Aorta (tissue), 5 donors: Measurements from ENCODE around the gene GIMAP8. TPM values are rescaled to one million over a fixed set of nuclear protein-coding genes. Genes with fewer than 3 reads are reported as not detected.
"Not testable (repeated sequence)": the region's sequence is repeated elsewhere in the genome, so short reads cannot be mapped to it uniquely, and the experiment has no call there.

Experiments used
- ATAC-seq: fragments of 200-7000 bp; cut with Tn5 transposase; one replicate; pipeline ENCODE4 v1.9.1; 2022; ENCODE audit warnings: moderate library complexity; ENCODE audit not compliant: low FRiP score
- DNase-seq, 2 donors: peaks; one replicate each; pipeline ENCODE4 v3.0.0-alpha.2; 2020
- H3K27ac ChIP-seq, 2 donors: one replicate each; pipeline ENCODE4 v1.5.1; 2013; ENCODE audit warnings: low read length in 2 of 2, mild to moderate bottlenecking in 2 of 2, moderate library complexity in 2 of 2, control low read depth in 1 of 2, inconsistent platforms in 1 of 2, low read depth in 1 of 2
- H3K27me3 ChIP-seq, 2 donors: one replicate each; pipeline ENCODE4 v1.6.1; 2013; ENCODE audit warnings: control low read depth in 1 of 2, low read length in 1 of 2, mild to moderate bottlenecking in 1 of 2, moderate library complexity in 1 of 2; ENCODE audit not compliant: insufficient read depth in 2 of 2, control insufficient read depth in 1 of 2
- H3K36me3 ChIP-seq, 2 donors: one replicate each; pipeline ENCODE4 v1.6.1; 2013; ENCODE audit warnings: control low read depth in 1 of 2, low read length in 1 of 2, mild to moderate bottlenecking in 1 of 2; ENCODE audit not compliant: insufficient read depth in 2 of 2, control insufficient read depth in 1 of 2
- H3K4me1 ChIP-seq, 2 donors: one replicate each; pipeline ENCODE4 v1.6.1; 2013; ENCODE audit warnings: low read length in 2 of 2, control low read depth in 1 of 2, mild to moderate bottlenecking in 1 of 2, moderate library complexity in 1 of 2; ENCODE audit not compliant: insufficient read depth in 2 of 2, control insufficient read depth in 1 of 2
- H3K4me3 ChIP-seq, 2 donors: one replicate each; pipeline ENCODE4 v1.5.1; 2013; ENCODE audit warnings: low read length in 2 of 2, control low read depth in 1 of 2, mild to moderate bottlenecking in 1 of 2
- H3K9me3 ChIP-seq: one replicate; pipeline ENCODE4 v1.6.1; 2013; ENCODE audit warnings: mild to moderate bottlenecking, low read length; ENCODE audit not compliant: control insufficient read depth
- WGBS, 2 donors: extraction: QIAGEN DNeasy Blood & Tissue Kit; methylation state at CpG; one replicate each; pipeline ENCODE4 v1.1.7; 2013; 5-methylcytosine and 5-hydroxymethylcytosine counted together
- intact Hi-C, 2 donors: fragments of 100-400 bp; cut with DNase I; formaldehyde crosslinking; loops; one replicate each; pipeline versions ENCODE4 v1.14.2 to v1.15.0; 2022
- polyA plus RNA-seq, 2 donors: library from polyadenylated mRNA; stranded (reverse); fragments of 200-250 nt; gene quantifications; one replicate each; pipeline ENCODE4 v1.2.3, GENCODE V29; 2013
- total RNA-seq, 2 donors: library from RNA; stranded (reverse); fragmentation: NEBNext Ultra II Directional; extraction: Animal tissue kit (Norgen Biotek cat#: 25700); gene quantifications; one replicate each; pipeline ENCODE4 v1.2.1, GENCODE V29; 2021
- donor health status: healthy with polysubstance abuse.
- donor health status: Bipolar disorder and iron deficiency.
- donor health status: DM: no; HTN: no; CAD: no.
- donor health status: DM: no; HTN: no; CAD: no.
- donor health status: DM: yes; HTN: yes; CAD: no.

GIMAP8 gene
- total and polyA plus RNA-seq, 4 donors: 1.6 to 41.4 (median 13.3) TPM

DNA sequence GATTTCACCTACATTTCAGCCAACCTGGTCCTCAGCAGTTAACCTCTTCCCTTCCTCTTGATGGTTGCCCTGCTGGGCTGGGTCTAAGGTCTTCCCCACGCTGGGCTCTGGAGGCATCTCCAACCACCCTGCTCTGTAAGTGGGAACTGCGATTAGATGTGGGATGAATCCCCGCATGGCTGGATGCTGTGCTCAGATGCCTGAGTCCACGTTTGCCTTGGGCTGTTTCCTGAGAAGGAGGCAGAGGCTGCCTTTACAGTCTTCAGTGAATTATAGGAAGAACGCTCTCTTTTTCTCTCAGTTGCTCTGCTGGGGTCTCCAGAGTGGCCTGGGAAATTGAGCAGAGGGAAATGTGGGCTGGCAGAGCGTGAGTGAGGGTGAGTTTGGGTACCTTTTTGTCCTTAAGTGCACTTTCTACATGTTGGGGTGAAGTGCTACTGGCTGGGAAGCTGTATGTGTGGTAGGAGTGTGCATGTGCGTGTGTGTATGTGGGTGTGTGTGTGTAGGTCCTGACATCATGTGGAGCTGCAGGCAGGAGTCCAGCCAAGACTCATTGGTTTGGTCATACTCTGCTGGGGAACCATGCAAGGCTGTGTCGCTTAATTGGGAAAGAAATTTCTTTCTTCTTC is 1.5 kb downstream of the GIMAP8 start:
- Histone ChIP-seq H3K4me3 (no peak overlapping the region), H3K9me3 (no peaks in the 10 kb centered on the region), H3K27ac (no peak overlapping the region), H3K4me1 (no peaks in the 10 kb centered on the region), H3K36me3 (no peaks in the 10 kb centered on the region), H3K27me3 (no peaks in the 10 kb centered on the region)
- 59 to 65% methylated on average over 8 of the region's 8 CpGs for WGBS, 2 donors
- intact Hi-C loops: no loop called here
- ATAC-seq: no peak
- DNase-seq: no peak

DNA sequence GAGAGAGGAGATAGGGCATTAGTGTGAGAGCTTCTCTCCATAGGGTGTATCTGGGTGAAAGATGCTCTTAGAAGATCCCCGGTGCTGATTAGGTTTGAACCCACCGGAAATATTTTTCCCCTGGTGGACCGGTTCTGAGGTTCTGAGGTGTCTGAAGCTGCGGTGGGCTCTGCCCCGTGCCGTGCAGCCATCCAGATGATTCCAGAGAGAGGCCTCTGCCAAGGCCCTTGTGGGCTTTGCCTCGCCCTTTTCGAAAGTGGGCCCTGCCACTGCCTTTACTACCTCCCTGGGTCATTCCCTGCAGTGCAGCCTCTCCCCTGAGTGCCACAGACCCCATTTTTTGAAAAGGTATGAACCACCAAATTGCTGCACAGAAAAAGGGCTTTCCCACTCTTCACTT is 2.8 kb downstream of the GIMAP8 start:
- DNase-seq: no peak
- Histone ChIP-seq H3K9me3 (no peaks in the 10 kb centered on the region), H3K4me1 (no peaks in the 10 kb centered on the region), H3K36me3 (no peaks in the 10 kb centered on the region), H3K27ac (no peak overlapping the region), H3K4me3 (no peak overlapping the region), H3K27me3 (no peaks in the 10 kb centered on the region)
- WGBS, 2 donors: 84 to 94% methylated on average over 8 of the region's 8 CpGs
- ATAC-seq: no peak
- intact Hi-C loops: no loop called here

DNA sequence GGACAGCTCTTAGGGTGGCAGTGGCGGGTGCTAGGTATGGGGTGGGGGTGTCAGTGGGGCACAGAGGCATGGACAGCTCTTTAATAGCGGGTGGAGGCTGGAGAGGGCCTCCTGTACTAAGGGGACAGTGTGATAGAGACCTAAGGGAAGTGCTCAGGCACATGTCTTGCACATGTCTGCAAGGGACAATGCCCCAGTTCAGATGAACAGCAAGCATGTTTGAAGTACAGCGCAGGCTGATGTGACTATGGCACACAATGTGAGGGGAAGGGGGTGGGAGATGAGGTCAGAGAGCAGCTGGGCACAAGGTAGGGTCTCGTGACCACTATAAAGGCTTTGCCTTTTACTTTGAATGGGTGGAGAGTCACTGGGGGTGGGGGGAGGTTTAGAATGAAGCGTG is 3.5 kb downstream of the GIMAP8 start:
- intact Hi-C loops: no loop called here
- Histone ChIP-seq H3K27me3 (no peaks in the 10 kb centered on the region), H3K36me3 (no peaks in the 10 kb centered on the region), H3K4me1 (no peaks in the 10 kb centered on the region), H3K9me3 (no peaks in the 10 kb centered on the region), H3K27ac (no peak overlapping the region), H3K4me3 (no peak overlapping the region)
- DNase-seq (no peak), ATAC-seq (no peak)
- 84 to 88% methylated on average over 5 of the region's 5 CpGs for WGBS, 2 donors

GRCh38 chr7:150457064-150457463 is 6.6 kb downstream of the GIMAP8 start:
- intact Hi-C loops, H3K27me3 ChIP-seq, ATAC-seq, H3K4me3 ChIP-seq, H3K27ac ChIP-seq, DNase-seq, H3K4me1 ChIP-seq, H3K36me3 ChIP-seq, H3K9me3 ChIP-seq: not testable (repeated sequence)
- 83 to 89% methylated on average over 5 of the region's 5 CpGs for WGBS, 2 donors

- Histone ChIP-seq H3K4me1 (no peaks in the 10 kb centered on the region), H3K4me3 (no peak overlapping the region), H3K27ac (no peak overlapping the region), H3K9me3 (peaks cover 1% of the 10 kb centered on the region), H3K27me3 (no peaks in the 10 kb centered on the region), H3K36me3 (no peaks in the 10 kb centered on the region)
- DNase-seq: no peak
- intact Hi-C loops: no loop called here
- WGBS, 2 donors: 88 to 95% methylated on average over 1 of the region's 1 CpG
- ATAC-seq: no peak
Observed at GRCh38 chr7:150458235-150458634, 7.8 kb downstream of the GIMAP8 start.

- H3K4me3 ChIP-seq: no peak overlapping the region
- no peaks in the 10 kb centered on the region for H3K4me1 ChIP-seq
- DNase-seq (no peak), ATAC-seq (no peak)
- intact Hi-C loops: no loop called here
- H3K9me3 ChIP-seq: peaks cover 2% of the 10 kb centered on the region
- H3K27ac ChIP-seq: no peak overlapping the region
- H3K27me3 ChIP-seq: no peaks in the 10 kb centered on the region
- no peaks in the 10 kb centered on the region for H3K36me3 ChIP-seq
- WGBS, 2 donors: 62 to 81% methylated on average over 1 of the region's 1 CpG
Observed at GRCh38 chr7:150458756-150459155, 8.3 kb downstream of the GIMAP8 start.

- Histone ChIP-seq H3K27me3 (no peaks in the 10 kb centered on the region), H3K4me1 (no peaks in the 10 kb centered on the region), H3K36me3 (no peaks in the 10 kb centered on the region), H3K9me3 (peaks cover 3% of the 10 kb centered on the region), H3K27ac (no peak overlapping the region), H3K4me3 (no peak overlapping the region)
- WGBS, 2 donors: 88 to 94% methylated on average over 1 of the region's 1 CpG
- intact Hi-C loops: no loop called here
- ATAC-seq (no peak), DNase-seq (no peak)
Observed at GRCh38 chr7:150461520-150461919, 11.1 kb downstream of the GIMAP8 start.

DNA sequence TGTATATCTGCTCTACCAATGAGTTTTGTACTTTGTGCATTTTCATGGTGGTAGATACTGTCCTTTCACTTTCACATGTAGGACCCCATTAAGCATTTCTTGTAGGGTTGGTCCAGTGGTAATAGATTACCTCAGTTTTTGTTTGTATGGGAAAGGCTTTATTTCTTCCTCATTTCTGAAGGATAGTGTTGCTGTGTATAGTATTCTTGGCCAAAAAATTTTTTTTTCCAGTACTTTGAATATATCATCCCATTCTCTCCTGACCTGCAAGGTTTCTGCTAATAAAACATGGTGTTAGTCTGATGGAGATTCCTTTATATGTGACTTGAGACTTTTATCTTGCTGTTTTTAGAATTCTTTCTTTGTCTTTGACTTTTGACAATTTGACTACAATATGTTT is 12.0 kb downstream of the GIMAP8 start:
- Histone ChIP-seq H3K36me3 (no peaks in the 10 kb centered on the region), H3K4me1 (no peaks in the 10 kb centered on the region), H3K27ac (no peak overlapping the region), H3K9me3 (peaks cover 3% of the 10 kb centered on the region), H3K27me3 (no peaks in the 10 kb centered on the region), H3K4me3 (no peak overlapping the region)
- DNase-seq (no peak), ATAC-seq (no peak)
- intact Hi-C loops: no loop called here

GRCh38 chr7:150463461-150463860 is 13.0 kb downstream of the GIMAP8 start:
- intact Hi-C loops: no loop called here
- H3K9me3 ChIP-seq: peaks cover 3% of the 10 kb centered on the region
- ATAC-seq: no peak
- H3K27ac ChIP-seq: no peak overlapping the region
- no peak for DNase-seq
- H3K4me3 ChIP-seq: no peak overlapping the region
- no peaks in the 10 kb centered on the region for H3K4me1 ChIP-seq
- H3K27me3 ChIP-seq: no peaks in the 10 kb centered on the region
- no peaks in the 10 kb centered on the region for H3K36me3 ChIP-seq
- 78 to 85% methylated on average over 1 of the region's 1 CpG for WGBS, 2 donors
